ENCODE results near the gene IPO5.
"Not testable (repeated sequence)": the region's sequence is repeated elsewhere in the genome, so short reads cannot be mapped to it uniquely, and the experiment has no call there.

DNA sequence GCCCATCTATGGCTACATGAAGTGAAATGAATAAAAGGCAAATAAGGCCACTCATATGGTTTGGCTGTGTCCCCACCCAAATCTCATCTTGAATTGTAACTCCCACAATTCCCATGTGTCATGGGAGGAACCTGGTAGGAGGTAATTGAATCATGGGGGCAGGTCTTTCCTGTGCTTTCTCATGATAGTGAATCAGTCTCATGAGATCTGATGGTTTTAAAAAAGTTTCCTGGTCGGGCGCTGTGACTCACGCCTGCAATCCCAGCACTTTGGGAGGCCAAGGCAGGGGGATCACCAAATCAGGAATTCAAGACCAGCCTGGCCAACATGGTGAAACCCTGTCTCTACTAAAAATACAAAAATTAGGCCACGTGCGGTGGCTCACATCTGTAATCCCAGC is 4.2 kb upstream of the IPO5 start:
- not testable (repeated sequence) for TF ChIP-seq POLR2A (IDR thresholded peaks at IDR 0.05; ENCODE audit: low read depth, low read length); RFX5 (IDR thresholded peaks at IDR 0.05; ENCODE audit: low read depth, low read length); SMC3 (IDR thresholded peaks at IDR 0.05; ENCODE audit: low read depth, low read length); CHD1 (IDR thresholded peaks at IDR 0.05; ENCODE audit: low read depth, low read length); BHLHE40 (IDR thresholded peaks at IDR 0.05; ENCODE audit: low read depth, low read length); MAZ (IDR thresholded peaks at IDR 0.05; ENCODE audit: borderline replicate concordance, low read depth, low read length); RAD21 (IDR thresholded peaks at IDR 0.05; ENCODE audit: low read length); MAFK (IDR thresholded peaks at IDR 0.05; ENCODE audit: low read depth, low read length); FOS (IDR thresholded peaks at IDR 0.05; ENCODE audit: low read depth, low read length); CEBPB (IDR thresholded peaks at IDR 0.05; ENCODE audit: low read depth, low read length)
- TF ChIP-seq, protein P1, sequence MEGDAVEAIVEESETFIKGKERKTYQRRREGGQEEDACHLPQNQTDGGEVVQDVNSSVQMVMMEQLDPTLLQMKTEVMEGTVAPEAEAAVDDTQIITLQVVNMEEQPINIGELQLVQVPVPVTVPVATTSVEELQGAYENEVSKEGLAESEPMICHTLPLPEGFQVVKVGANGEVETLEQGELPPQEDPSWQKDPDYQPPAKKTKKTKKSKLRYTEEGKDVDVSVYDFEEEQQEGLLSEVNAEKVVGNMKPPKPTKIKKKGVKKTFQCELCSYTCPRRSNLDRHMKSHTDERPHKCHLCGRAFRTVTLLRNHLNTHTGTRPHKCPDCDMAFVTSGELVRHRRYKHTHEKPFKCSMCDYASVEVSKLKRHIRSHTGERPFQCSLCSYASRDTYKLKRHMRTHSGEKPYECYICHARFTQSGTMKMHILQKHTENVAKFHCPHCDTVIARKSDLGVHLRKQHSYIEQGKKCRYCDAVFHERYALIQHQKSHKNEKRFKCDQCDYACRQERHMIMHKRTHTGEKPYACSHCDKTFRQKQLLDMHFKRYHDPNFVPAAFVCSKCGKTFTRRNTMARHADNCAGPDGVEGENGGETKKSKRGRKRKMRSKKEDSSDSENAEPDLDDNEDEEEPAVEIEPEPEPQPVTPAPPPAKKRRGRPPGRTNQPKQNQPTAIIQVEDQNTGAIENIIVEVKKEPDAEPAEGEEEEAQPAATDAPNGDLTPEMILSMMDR (conservative IDR thresholded peaks at IDR 0.05; ENCODE audit: low read depth, low read length): not testable (repeated sequence)
- TF ChIP-seq, protein P2, sequence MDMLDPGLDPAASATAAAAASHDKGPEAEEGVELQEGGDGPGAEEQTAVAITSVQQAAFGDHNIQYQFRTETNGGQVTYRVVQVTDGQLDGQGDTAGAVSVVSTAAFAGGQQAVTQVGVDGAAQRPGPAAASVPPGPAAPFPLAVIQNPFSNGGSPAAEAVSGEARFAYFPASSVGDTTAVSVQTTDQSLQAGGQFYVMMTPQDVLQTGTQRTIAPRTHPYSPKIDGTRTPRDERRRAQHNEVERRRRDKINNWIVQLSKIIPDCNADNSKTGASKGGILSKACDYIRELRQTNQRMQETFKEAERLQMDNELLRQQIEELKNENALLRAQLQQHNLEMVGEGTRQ (IDR thresholded peaks at IDR 0.05; ENCODE audit: low read depth, low read length): not testable (repeated sequence)
- TF ChIP-seq, protein P3, sequence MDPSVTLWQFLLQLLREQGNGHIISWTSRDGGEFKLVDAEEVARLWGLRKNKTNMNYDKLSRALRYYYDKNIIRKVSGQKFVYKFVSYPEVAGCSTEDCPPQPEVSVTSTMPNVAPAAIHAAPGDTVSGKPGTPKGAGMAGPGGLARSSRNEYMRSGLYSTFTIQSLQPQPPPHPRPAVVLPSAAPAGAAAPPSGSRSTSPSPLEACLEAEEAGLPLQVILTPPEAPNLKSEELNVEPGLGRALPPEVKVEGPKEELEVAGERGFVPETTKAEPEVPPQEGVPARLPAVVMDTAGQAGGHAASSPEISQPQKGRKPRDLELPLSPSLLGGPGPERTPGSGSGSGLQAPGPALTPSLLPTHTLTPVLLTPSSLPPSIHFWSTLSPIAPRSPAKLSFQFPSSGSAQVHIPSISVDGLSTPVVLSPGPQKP (IDR thresholded peaks at IDR 0.05; ENCODE audit: borderline replicate concordance, low read depth, low read length): not testable (repeated sequence)

Measured in IMR-90 (cell line).